ENCODE results near the gene NARF. TPM values are rescaled to one million over a fixed set of nuclear protein-coding genes. Genes with fewer than 3 reads are reported as not detected.

The NARF gene
- total and polyA plus RNA-seq, 2 donors (not counting 1 experiment from before 2014, with no cell fraction given): 92.4 to 103 TPM

DNA sequence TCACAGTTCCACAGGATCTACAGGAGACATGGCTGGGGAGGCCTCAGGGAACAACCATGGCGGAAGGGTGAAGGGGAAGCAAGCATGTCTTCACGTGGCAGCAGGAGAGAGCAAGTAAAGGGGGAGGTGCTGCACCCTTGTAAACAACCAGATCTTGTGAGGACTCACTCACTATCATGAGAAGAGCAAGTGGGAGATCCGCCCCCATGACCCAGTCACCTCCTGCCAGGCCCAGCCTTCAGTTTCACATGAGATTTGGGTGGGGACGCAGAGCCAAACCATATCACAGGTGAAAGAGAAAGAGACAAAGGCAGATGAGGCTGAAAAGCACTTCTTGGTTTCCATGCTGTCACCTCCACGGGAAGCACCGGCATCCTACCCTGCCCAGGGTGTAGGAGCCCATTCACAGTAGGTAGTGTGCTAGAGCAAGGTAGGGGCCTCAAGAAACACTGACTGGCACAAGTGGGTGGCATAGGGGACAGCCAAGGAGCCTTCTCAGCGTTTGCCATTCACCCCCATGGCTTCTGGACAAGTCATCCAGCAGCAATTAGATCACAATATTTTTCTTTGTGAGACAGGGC is 6.6 kb downstream of the NARF start:
- Mint-ChIP-seq H3K27me3 (no peaks in the 10 kb centered on the region), H3K4me1 (peaks cover 3% of the 10 kb centered on the region), H3K4me3 (no peak overlapping the region), H3K27ac (no peak overlapping the region), H3K9me3 (ENCODE audit: insufficient read depth) (no peaks in the 10 kb centered on the region)
- POLR2A ChIA-PET: no interaction called here
- DNase-seq (no peak), ATAC-seq (ENCODE audit: low read depth) (no peak)
- H3K4me2 ChIP-seq (replicated peaks; ENCODE audit: low read depth, low read length, poor library complexity, severe bottlenecking): no peak overlapping the region
- peaks cover 7 to 79% of the 10 kb centered on the region in 2 experiments for H3K36me3 ChIP-seq (replicated peaks in 1 of 2; ENCODE audit: control extremely low read depth in 1 of 2, control insufficient read depth in 1 of 2, extremely low read depth in 1 of 2, insufficient read depth in 2 of 2, low read length in 1 of 2)
- H3K27me3 ChIP-seq (replicated peaks in 1 of 4; ENCODE audit: control extremely low read depth in 1 of 4, control insufficient read depth in 3 of 4, insufficient read depth in 4 of 4, low read length in 3 of 4): no peaks in the 10 kb centered on the region
- CTCF ChIA-PET: no interaction called here
- no peak overlapping the region for H3K9ac ChIP-seq (ENCODE audit: low read length)
- no peak overlapping the region for H3K4me3 ChIP-seq (ENCODE audit: control extremely low read depth in 1 of 5, extremely low read depth in 1 of 5, insufficient read depth in 1 of 5, low read depth in 2 of 5, low read length in 4 of 5)
- peaks cover 56% of the 10 kb centered on the region for H3K79me2 ChIP-seq (ENCODE audit: control insufficient read depth, insufficient read depth, low read length)
- intact Hi-C loops (cut with micrococcal nuclease): no loop called here
- no peak overlapping the region for H2AFZ ChIP-seq (ENCODE audit: insufficient read depth, low read depth, low read length, poor library complexity, severe bottlenecking)
- H4K20me1 ChIP-seq (ENCODE audit: control insufficient read depth, insufficient read depth, low read length, poor library complexity, severe bottlenecking): peaks cover 25% of the 10 kb centered on the region
- no peak for TF ChIP-seq EZH2 (IDR thresholded peaks at IDR 0.05; ENCODE audit: borderline replicate concordance, insufficient read depth, low read depth, low read length, poor library complexity, severe bottlenecking)
- TF ChIP-seq, protein P1, sequence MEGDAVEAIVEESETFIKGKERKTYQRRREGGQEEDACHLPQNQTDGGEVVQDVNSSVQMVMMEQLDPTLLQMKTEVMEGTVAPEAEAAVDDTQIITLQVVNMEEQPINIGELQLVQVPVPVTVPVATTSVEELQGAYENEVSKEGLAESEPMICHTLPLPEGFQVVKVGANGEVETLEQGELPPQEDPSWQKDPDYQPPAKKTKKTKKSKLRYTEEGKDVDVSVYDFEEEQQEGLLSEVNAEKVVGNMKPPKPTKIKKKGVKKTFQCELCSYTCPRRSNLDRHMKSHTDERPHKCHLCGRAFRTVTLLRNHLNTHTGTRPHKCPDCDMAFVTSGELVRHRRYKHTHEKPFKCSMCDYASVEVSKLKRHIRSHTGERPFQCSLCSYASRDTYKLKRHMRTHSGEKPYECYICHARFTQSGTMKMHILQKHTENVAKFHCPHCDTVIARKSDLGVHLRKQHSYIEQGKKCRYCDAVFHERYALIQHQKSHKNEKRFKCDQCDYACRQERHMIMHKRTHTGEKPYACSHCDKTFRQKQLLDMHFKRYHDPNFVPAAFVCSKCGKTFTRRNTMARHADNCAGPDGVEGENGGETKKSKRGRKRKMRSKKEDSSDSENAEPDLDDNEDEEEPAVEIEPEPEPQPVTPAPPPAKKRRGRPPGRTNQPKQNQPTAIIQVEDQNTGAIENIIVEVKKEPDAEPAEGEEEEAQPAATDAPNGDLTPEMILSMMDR (IDR thresholded peaks at IDR 0.05): no peak
- WGBS (ENCODE audit: insufficient coverage): 96% methylated on average over 7 of the region's 7 CpGs
- H3K4me1 ChIP-seq (ENCODE audit: control insufficient read depth in 2 of 2, insufficient read depth in 2 of 2, low read length in 2 of 2): no peaks in the 10 kb centered on the region
- no peak overlapping the region for H3K27ac ChIP-seq (ENCODE audit: low read length in 2 of 2)
- no peaks in the 10 kb centered on the region for H3K9me3 ChIP-seq (ENCODE audit: control extremely low read depth in 1 of 3, control insufficient read depth in 2 of 3, insufficient read depth in 1 of 3, low read length in 2 of 3)

DNA sequence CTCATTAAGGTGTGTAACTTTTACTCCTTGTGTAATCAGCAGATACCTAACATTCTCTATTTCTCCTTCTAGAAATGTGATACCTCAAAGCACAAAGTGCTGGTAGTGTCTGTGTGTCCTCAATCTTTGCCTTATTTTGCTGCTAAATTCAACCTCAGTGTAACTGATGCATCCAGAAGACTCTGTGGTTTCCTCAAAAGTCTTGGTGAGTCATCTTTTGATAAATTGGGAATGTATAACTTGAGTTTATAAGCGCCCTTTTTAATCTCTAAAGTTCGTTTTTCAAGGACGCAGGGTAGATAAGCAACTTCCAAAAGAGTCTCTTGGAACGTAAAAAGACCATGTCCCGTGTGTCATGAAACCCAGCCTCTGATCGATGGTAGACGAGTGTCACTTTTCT is 10.2 kb downstream of the NARF start:
- Histone ChIP-seq H3K27me3 (replicated peaks in 1 of 4; ENCODE audit: control extremely low read depth in 1 of 4, control insufficient read depth in 3 of 4, insufficient read depth in 4 of 4, low read length in 3 of 4) (no peaks in the 10 kb centered on the region), H4K20me1 (ENCODE audit: control insufficient read depth, insufficient read depth, low read length, poor library complexity, severe bottlenecking) (peaks cover 6% of the 10 kb centered on the region), H3K27ac (ENCODE audit: low read length in 2 of 2) (no peak overlapping the region), H3K36me3 (replicated peaks in 1 of 2; ENCODE audit: control extremely low read depth in 1 of 2, control insufficient read depth in 1 of 2, extremely low read depth in 1 of 2, insufficient read depth in 2 of 2, low read length in 1 of 2) (peaks cover 3 to 56% of the 10 kb centered on the region in 2 experiments), H3K4me1 (ENCODE audit: control insufficient read depth in 2 of 2, insufficient read depth in 2 of 2, low read length in 2 of 2) (no peaks in the 10 kb centered on the region), H3K79me2 (ENCODE audit: control insufficient read depth, insufficient read depth, low read length) (peaks cover 22% of the 10 kb centered on the region), H3K9me3 (ENCODE audit: control extremely low read depth in 1 of 3, control insufficient read depth in 2 of 3, insufficient read depth in 1 of 3, low read length in 2 of 3) (no peaks in the 10 kb centered on the region), H3K4me2 (replicated peaks; ENCODE audit: low read depth, low read length, poor library complexity, severe bottlenecking) (no peak overlapping the region), H2AFZ (ENCODE audit: insufficient read depth, low read depth, low read length, poor library complexity, severe bottlenecking) (no peak overlapping the region), H3K4me3 (ENCODE audit: control extremely low read depth in 1 of 5, extremely low read depth in 1 of 5, insufficient read depth in 1 of 5, low read depth in 2 of 5, low read length in 4 of 5) (no peak overlapping the region), H3K9ac (ENCODE audit: low read length) (no peak overlapping the region)
- H3K27me3 Mint-ChIP-seq: no peaks in the 10 kb centered on the region
- no peak for DNase-seq
- no peak for ATAC-seq (ENCODE audit: low read depth)
- CTCF ChIA-PET: no interaction called here
- intact Hi-C loops (cut with micrococcal nuclease): no loop called here
- POLR2A ChIA-PET: no interaction called here
- 100% methylated on average over 3 of the region's 7 CpGs for WGBS (ENCODE audit: insufficient coverage)
- TF ChIP-seq, protein P1 (IDR thresholded peaks at IDR 0.05): no peak
- no peak for TF ChIP-seq EZH2 (IDR thresholded peaks at IDR 0.05; ENCODE audit: borderline replicate concordance, insufficient read depth, low read depth, low read length, poor library complexity, severe bottlenecking)
- H3K4me1 Mint-ChIP-seq: no peaks in the 10 kb centered on the region
- H3K27ac Mint-ChIP-seq: no peak overlapping the region
- no peak overlapping the region for H3K4me3 Mint-ChIP-seq
- no peaks in the 10 kb centered on the region for H3K9me3 Mint-ChIP-seq (ENCODE audit: insufficient read depth)
